ENCODE data around the gene FAP.
A peak's percentile ranks its signal among the peaks of the same experiment; 100 is the strongest.

FAP gene, protein sequence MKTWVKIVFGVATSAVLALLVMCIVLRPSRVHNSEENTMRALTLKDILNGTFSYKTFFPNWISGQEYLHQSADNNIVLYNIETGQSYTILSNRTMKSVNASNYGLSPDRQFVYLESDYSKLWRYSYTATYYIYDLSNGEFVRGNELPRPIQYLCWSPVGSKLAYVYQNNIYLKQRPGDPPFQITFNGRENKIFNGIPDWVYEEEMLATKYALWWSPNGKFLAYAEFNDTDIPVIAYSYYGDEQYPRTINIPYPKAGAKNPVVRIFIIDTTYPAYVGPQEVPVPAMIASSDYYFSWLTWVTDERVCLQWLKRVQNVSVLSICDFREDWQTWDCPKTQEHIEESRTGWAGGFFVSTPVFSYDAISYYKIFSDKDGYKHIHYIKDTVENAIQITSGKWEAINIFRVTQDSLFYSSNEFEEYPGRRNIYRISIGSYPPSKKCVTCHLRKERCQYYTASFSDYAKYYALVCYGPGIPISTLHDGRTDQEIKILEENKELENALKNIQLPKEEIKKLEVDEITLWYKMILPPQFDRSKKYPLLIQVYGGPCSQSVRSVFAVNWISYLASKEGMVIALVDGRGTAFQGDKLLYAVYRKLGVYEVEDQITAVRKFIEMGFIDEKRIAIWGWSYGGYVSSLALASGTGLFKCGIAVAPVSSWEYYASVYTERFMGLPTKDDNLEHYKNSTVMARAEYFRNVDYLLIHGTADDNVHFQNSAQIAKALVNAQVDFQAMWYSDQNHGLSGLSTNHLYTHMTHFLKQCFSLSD

DNA sequence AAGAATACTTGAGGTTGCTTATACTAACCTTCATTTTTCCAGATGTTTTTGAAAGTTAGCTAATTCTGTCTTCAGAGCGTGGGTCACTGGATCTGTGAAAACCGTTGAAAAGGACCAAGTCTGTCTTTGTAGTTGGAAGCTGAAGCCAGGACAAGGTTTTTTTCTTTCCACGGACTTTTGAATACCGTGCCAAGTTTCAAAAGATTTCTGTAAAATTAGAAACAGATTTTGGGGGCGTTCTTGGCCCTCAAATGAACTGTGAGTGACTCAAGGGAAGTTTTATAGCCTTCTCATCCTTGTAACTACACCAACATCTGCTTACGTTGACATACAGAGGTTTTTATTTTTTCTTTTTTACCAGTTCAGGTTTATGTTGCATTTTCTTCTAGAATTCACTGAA, at the start of gene FAP:
FAP (minus strand) TSS at position 152 of the 400 bp plus-strand sequence; CDS start at position 34, 118 bp downstream.
- Mint-ChIP-seq H3K4me1 (peaks cover 44% of the 10 kb centered on the region), H3K27me3 (ENCODE audit: low read depth) (no peaks in the 10 kb centered on the region), H3K9me3 (peaks cover 6% of the 10 kb centered on the region), H3K4me3 (peak within 1 kb of the TSS; percentile 85 to 90 (median 86)), H3K27ac (peak within 1 kb of the TSS; percentile 94 to 97 (median 95)), H3K36me3 (ENCODE audit: low read depth) (peaks cover 21% of the 10 kb centered on the region)
- TF ChIP-seq, protein P1, sequence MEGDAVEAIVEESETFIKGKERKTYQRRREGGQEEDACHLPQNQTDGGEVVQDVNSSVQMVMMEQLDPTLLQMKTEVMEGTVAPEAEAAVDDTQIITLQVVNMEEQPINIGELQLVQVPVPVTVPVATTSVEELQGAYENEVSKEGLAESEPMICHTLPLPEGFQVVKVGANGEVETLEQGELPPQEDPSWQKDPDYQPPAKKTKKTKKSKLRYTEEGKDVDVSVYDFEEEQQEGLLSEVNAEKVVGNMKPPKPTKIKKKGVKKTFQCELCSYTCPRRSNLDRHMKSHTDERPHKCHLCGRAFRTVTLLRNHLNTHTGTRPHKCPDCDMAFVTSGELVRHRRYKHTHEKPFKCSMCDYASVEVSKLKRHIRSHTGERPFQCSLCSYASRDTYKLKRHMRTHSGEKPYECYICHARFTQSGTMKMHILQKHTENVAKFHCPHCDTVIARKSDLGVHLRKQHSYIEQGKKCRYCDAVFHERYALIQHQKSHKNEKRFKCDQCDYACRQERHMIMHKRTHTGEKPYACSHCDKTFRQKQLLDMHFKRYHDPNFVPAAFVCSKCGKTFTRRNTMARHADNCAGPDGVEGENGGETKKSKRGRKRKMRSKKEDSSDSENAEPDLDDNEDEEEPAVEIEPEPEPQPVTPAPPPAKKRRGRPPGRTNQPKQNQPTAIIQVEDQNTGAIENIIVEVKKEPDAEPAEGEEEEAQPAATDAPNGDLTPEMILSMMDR (IDR thresholded peaks at IDR 0.05; ENCODE audit: unreplicated experiment in 3 of 3): no peak

- Mint-ChIP-seq H3K36me3 (ENCODE audit: low read depth) (no peaks in the 10 kb centered on the region), H3K9me3 (no peaks in the 10 kb centered on the region), H3K4me3 (no peak overlapping the region), H3K27ac (no peak overlapping the region), H3K27me3 (ENCODE audit: low read depth) (no peaks in the 10 kb centered on the region), H3K4me1 (no peaks in the 10 kb centered on the region)
- TF ChIP-seq, protein P1 (IDR thresholded peaks at IDR 0.05; ENCODE audit: unreplicated experiment in 3 of 3): no peak
Measured at GRCh38 chr2:162291748-162292147, 48.5 kb upstream of the FAP start.

DNA sequence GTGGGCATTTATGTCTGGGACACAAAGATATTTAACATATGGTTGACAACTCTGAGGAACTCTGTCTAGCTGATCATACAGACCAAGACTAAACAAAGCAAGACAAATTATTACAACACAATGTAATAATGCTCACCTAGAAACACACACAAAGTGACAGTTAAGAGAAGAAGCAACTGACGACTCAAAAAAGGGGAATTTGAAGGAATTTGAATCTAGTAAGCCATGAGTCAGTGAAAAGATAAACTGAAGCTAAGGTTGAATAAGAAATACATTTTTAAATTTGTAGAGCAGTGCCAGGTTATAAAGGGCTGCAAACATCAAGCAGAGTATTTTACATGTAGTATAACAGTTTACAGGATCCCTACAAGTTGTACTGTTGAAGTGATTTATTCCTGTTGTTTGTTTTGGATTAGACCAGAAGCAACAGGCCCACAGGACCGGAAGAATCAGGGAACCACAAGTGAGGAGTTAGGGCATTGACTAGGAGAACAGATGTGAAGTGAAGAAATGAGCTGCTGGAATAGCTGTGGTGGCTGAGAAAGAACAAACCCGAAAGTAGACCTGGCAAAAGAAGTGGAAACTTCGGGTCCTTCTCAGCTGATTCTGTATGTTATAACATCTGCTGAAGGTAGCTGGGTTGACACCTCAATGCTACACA, 39.6 kb upstream of the FAP start:
- Mint-ChIP-seq H3K36me3 (ENCODE audit: low read depth) (no peaks in the 10 kb centered on the region), H3K4me1 (no peaks in the 10 kb centered on the region), H3K27ac (no peak overlapping the region), H3K27me3 (ENCODE audit: low read depth) (no peaks in the 10 kb centered on the region), H3K9me3 (no peaks in the 10 kb centered on the region), H3K4me3 (no peak overlapping the region)
- TF ChIP-seq, protein P1 (IDR thresholded peaks at IDR 0.05; ENCODE audit: unreplicated experiment in 3 of 3): no peak

- no peaks in the 10 kb centered on the region for H3K27me3 Mint-ChIP-seq (ENCODE audit: low read depth)
- TF ChIP-seq, protein P1 (IDR thresholded peaks at IDR 0.05; ENCODE audit: unreplicated experiment in 3 of 3): no peak
- H3K4me1 Mint-ChIP-seq: no peaks in the 10 kb centered on the region
- no peak overlapping the region for H3K4me3 Mint-ChIP-seq
- no peaks in the 10 kb centered on the region for H3K9me3 Mint-ChIP-seq
- no peaks in the 10 kb centered on the region for H3K36me3 Mint-ChIP-seq (ENCODE audit: low read depth)
- H3K27ac Mint-ChIP-seq: no peak overlapping the region
Measured at GRCh38 chr2:162280654-162281053, 37.4 kb upstream of the FAP start.

DNA sequence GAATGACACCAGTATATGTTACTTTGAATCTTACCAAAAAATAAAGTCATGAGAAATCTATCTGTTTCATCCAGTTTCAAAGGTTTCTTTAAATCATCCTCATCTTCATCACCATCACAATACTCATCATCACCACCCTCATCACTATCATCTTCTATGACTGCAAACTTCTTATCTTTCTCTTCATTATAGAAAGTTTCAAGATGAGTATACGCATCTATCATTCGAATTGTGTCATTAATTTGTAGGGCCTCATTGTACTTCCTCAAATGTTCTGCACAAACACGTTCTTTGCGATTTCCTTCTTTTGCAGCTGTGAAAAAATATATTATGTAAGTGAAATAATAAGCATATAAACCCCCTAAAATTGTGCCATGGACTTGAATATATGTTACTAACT, 34.1 kb upstream of the FAP start:
- no peak overlapping the region for H3K4me3 Mint-ChIP-seq
- H3K9me3 Mint-ChIP-seq: no peaks in the 10 kb centered on the region

More for the DNA sequence above, 34.1 kb upstream of the FAP start:
- no peak overlapping the region for H3K27ac Mint-ChIP-seq
- no peaks in the 10 kb centered on the region for H3K27me3 Mint-ChIP-seq (ENCODE audit: low read depth)
- no peaks in the 10 kb centered on the region for H3K4me1 Mint-ChIP-seq
- H3K36me3 Mint-ChIP-seq (ENCODE audit: low read depth): no peaks in the 10 kb centered on the region
- TF ChIP-seq, protein P1 (IDR thresholded peaks at IDR 0.05; ENCODE audit: unreplicated experiment in 3 of 3): no peak

Measured in nephron (organoid).